HepG2 (cell line): ENCODE results near the gene TP73. TPM values are rescaled to one million over a fixed set of nuclear protein-coding genes. Genes with fewer than 3 reads are reported as not detected.

ENCODE experiments used
- ATAC-seq: fragments of 200-7000 bp; cut with Tn5 transposase; 3 replicates; pipeline ENCODE4 v1.9.1; 2020; ENCODE audit warnings: mild to moderate bottlenecking, moderate library complexity
- BruUV-seq: library from RNA; stranded (reverse); fragments of 400-500 nt; replicated peaks from 2 replicates; lab custom pipeline; 2021; lab: Mats Ljungman, UMichigan
- CTCF ChIA-PET: fragments of 300-600 bp; formaldehyde crosslinking; extraction: SDS; loops from one replicate; lab custom pipeline; 2021; ENCODE audit warnings: low total read pairs, inconsistent platforms, low intra/inter-chr PET ratio; lab: Yijun Ruan, JAX
- POLR2A ChIA-PET: fragments of 350-600 bp; sonication (Branson Sonifier 250); formaldehyde crosslinking; loops from one replicate; lab custom pipeline; 2020; ENCODE audit warnings: antibody characterized with exemption, inconsistent platforms; lab: Yijun Ruan, JAX
- DNase-seq: peaks from one replicate; pipeline ENCODE4 v3.0.0-alpha.2; 2015; ENCODE audit warnings: low spot score
- FAIRE-seq: peaks from 3 replicates; lab custom pipeline; 2011; peaks lifted over from hg19 to GRCh38; lab: Jason Lieb, UNC
- H2AFZ ChIP-seq: one replicate; pipeline ENCODE4 v1.6.1; 2011; ENCODE audit warnings: low read length, inconsistent platforms
- H3K27ac ChIP-seq: fragments of 300-600 bp; 3 replicates; pipeline ENCODE4 v1.8.0; 2011; ENCODE audit warnings: mixed run types, mild to moderate bottlenecking, mixed read lengths, low read length, inconsistent platforms; ENCODE audit not compliant: insufficient read depth; ENCODE audit errors: extremely low read length
- H3K27me3 ChIP-seq, 2 experiments: fragments of 200-600 bp in 1 of 2; 2 replicates in 1 of 2; 3 replicates in 1 of 2; pipeline versions ENCODE4 v1.6.0 to v1.8.0; 2011; ENCODE audit warnings: low read length in 2 of 2, mild to moderate bottlenecking in 2 of 2, moderate library complexity in 2 of 2, inconsistent platforms in 1 of 2; ENCODE audit not compliant: insufficient read depth in 2 of 2, control insufficient read depth in 1 of 2
- H3K36me3 ChIP-seq, 2 experiments: fragments of 200-600 bp in 1 of 2; replicated peaks in 1 of 2; 2 replicates in 1 of 2; 3 replicates in 1 of 2; pipeline versions ENCODE4 v1.5.1 to v1.8.0; 2011; ENCODE audit warnings: low read length in 2 of 2, inconsistent platforms in 1 of 2; ENCODE audit not compliant: insufficient read depth in 2 of 2, control insufficient read depth in 1 of 2
- H3K4me1 ChIP-seq: 2 replicates; pipeline ENCODE4 v1.5.1; 2012; ENCODE audit warnings: low read length, inconsistent platforms; ENCODE audit not compliant: insufficient read depth
- H3K4me2 ChIP-seq: 2 replicates; pipeline ENCODE4 v1.6.0; 2011; ENCODE audit warnings: low read depth, low read length, inconsistent platforms
- H3K4me3 ChIP-seq, 3 experiments: fragments of 200-600 bp in 1 of 3; sonication (generic), shearing (Covaris generic) in 1 of 3; replicated peaks in 1 of 3; 2 replicates each; pipeline ENCODE4 v1.5.1; 2011 to 2016; ENCODE audit warnings: low read length in 3 of 3, inconsistent platforms in 2 of 3, low read depth in 2 of 3, mild to moderate bottlenecking in 2 of 3, control low read depth in 1 of 3, mixed read lengths in 1 of 3; ENCODE audit not compliant: insufficient read depth in 1 of 3
- H3K79me2 ChIP-seq: one replicate; pipeline ENCODE4 v1.6.1; 2011; ENCODE audit warnings: low read length, inconsistent platforms; ENCODE audit not compliant: insufficient read depth
- H3K9ac ChIP-seq: 2 replicates; pipeline ENCODE4 v1.6.0; 2011; ENCODE audit warnings: mild to moderate bottlenecking, low read depth, low read length, inconsistent platforms; ENCODE audit not compliant: insufficient read depth
- H3K9me3 ChIP-seq: 2 replicates; pipeline ENCODE4 v1.5.1; 2012; ENCODE audit warnings: mild to moderate bottlenecking, low read length
- H4K20me1 ChIP-seq: 2 replicates; pipeline ENCODE4 v1.6.0; 2011; ENCODE audit warnings: inconsistent platforms, mild to moderate bottlenecking, low read length, moderate library complexity; ENCODE audit not compliant: insufficient read depth
- HNF1A ChIP-seq, 2 experiments: sonication (generic) in 1 of 2; formaldehyde crosslinking in 1 of 2; IDR thresholded peaks; 2 replicates each; pipeline versions ENCODE4 v1.4.0 to v1.6.1; 2016 to 2020; ENCODE audit warnings: borderline replicate concordance in 1 of 2, low read depth in 1 of 2, mild to moderate bottlenecking in 1 of 2, missing genetic modification reagents in 1 of 2
- HNRNPUL1 ChIP-seq: fragments of 200-400 bp; formaldehyde crosslinking; IDR thresholded peaks from 2 replicates; pipeline ENCODE4 v1.6.1; 2017; ENCODE audit warnings: low read depth, mild to moderate bottlenecking, low read length, moderate library complexity
- MXD4 ChIP-seq: IDR thresholded peaks from 2 replicates; pipeline ENCODE4 v1.6.1; 2016; ENCODE audit warnings: mild to moderate bottlenecking, missing biosample characterization, missing genetic modification reagents
- ZBTB21 ChIP-seq: sonication (generic); formaldehyde crosslinking; IDR thresholded peaks from 2 replicates; pipeline ENCODE4 v1.4.0; 2020; ENCODE audit warnings: missing genetic modification reagents
- ZNF292 ChIP-seq: sonication (generic); formaldehyde crosslinking; IDR thresholded peaks from 2 replicates; pipeline ENCODE4 v1.8.1; 2022; ENCODE audit warnings: mild to moderate bottlenecking, low read depth, missing genetic modification reagents, borderline replicate concordance
- ZNF30 ChIP-seq: sonication (generic); formaldehyde crosslinking; IDR thresholded peaks from 2 replicates; pipeline ENCODE4 v1.5.0; 2020; ENCODE audit warnings: mild to moderate bottlenecking, missing genetic modification reagents
- ZNF430 ChIP-seq: sonication (generic); formaldehyde crosslinking; IDR thresholded peaks from 2 replicates; pipeline ENCODE4 v1.9.0; 2021; ENCODE audit warnings: mild to moderate bottlenecking, missing genetic modification reagents
- ZNF432 ChIP-seq: sonication (generic); formaldehyde crosslinking; IDR thresholded peaks from 2 replicates; pipeline ENCODE4 v1.5.0; 2020; ENCODE audit warnings: missing genetic modification reagents, mild to moderate bottlenecking, borderline replicate concordance
- ZNF597 ChIP-seq: sonication (generic); formaldehyde crosslinking; IDR thresholded peaks from 2 replicates; pipeline ENCODE4 v1.5.0; 2020; ENCODE audit warnings: missing genetic modification reagents
- WGBS: methylation state at CpG from one replicate; pipeline ENCODE4 v1.1.6; 2017; ENCODE audit warnings: low lambda C conversion rate; 5-methylcytosine and 5-hydroxymethylcytosine counted together
- in situ Hi-C: cut with HindIII; loops from 2 replicates; pipeline ENCODE4 v1.10.0; 2017; ENCODE audit warnings: low pct_unique_long_range_greater_than_20kb; ENCODE audit not compliant: extremely low pct_ligation_motif_present
- intact Hi-C: fragments of 100-400 bp; cut with micrococcal nuclease; formaldehyde crosslinking; loops from one replicate; pipeline ENCODE4 v1.10.0; 2022; ENCODE audit not compliant: unreplicated experiment
- polyA plus RNA-seq, 8 experiments: library from polyadenylated mRNA; depleted of rRNA in 3 of 8; stranded (reverse) in 7 of 8; unstranded in 1 of 8; fragments of >200 nt; fragmentation: Illumina TruSeq in 4 of 8; extraction: Trizol in 4 of 8; gene quantifications; 2 replicates each; pipeline versions ENCODE4 v1.2.1 to v1.2.3, GENCODE V29; 2011 to 2016; ENCODE audit warnings: low read depth in 4 of 8, missing spikeins in 1 of 8, mixed read lengths in 1 of 8; ENCODE audit not compliant: insufficient read depth in 1 of 8
- total RNA-seq, 5 experiments: library from RNA; depleted of rRNA; stranded (reverse); fragments of >200 nt; fragmentation: Illumina TruSeq; extraction: Trizol; gene quantifications; 2 replicates each; pipeline ENCODE4 v1.2.3, GENCODE V29; 2016; ENCODE audit warnings: low read depth in 1 of 5
- TF ChIP-seq, protein P1 (sequence below): sonication (generic); formaldehyde crosslinking; IDR thresholded peaks from 2 replicates; pipeline ENCODE4 v1.5.0; 2020; ENCODE audit warnings: mild to moderate bottlenecking, missing genetic modification reagents, moderate library complexity
- TF ChIP-seq, protein P2 (sequence below): sonication (generic); formaldehyde crosslinking; IDR thresholded peaks from 2 replicates; pipeline ENCODE4 v1.4.0; 2020; ENCODE audit warnings: low read depth, mild to moderate bottlenecking, missing genetic modification reagents

TP73 gene
- total and polyA plus RNA-seq, 2 of the 13 experiments (the other 11 are each of a cell fraction or from before 2014, with no cell fraction given): 0.49 to 1.1 TPM

- TF ChIP-seq, protein P1, sequence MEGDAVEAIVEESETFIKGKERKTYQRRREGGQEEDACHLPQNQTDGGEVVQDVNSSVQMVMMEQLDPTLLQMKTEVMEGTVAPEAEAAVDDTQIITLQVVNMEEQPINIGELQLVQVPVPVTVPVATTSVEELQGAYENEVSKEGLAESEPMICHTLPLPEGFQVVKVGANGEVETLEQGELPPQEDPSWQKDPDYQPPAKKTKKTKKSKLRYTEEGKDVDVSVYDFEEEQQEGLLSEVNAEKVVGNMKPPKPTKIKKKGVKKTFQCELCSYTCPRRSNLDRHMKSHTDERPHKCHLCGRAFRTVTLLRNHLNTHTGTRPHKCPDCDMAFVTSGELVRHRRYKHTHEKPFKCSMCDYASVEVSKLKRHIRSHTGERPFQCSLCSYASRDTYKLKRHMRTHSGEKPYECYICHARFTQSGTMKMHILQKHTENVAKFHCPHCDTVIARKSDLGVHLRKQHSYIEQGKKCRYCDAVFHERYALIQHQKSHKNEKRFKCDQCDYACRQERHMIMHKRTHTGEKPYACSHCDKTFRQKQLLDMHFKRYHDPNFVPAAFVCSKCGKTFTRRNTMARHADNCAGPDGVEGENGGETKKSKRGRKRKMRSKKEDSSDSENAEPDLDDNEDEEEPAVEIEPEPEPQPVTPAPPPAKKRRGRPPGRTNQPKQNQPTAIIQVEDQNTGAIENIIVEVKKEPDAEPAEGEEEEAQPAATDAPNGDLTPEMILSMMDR (CRISPR knock-in tag): no peak
Observed at GRCh38 chr1:3677484-3677883, 25.2 kb downstream of the TP73 start (continued).

- FAIRE-seq (no peak), DNase-seq (no peak), ATAC-seq (no peak)
- H3K9me3 ChIP-seq: no peaks in the 10 kb centered on the region
- in situ Hi-C loops (no loop called here), intact Hi-C loops (no loop called here)
- no peak overlapping the region for H2AFZ ChIP-seq
- no peak overlapping the region for H3K4me3 ChIP-seq
- H3K79me2 ChIP-seq: no peaks in the 10 kb centered on the region
- H3K4me1 ChIP-seq: no peaks in the 10 kb centered on the region
- CTCF ChIA-PET: no interaction called here
- H3K36me3 ChIP-seq: no peaks in the 10 kb centered on the region
- POLR2A ChIA-PET: no interaction called here
- H4K20me1 ChIP-seq: no peaks in the 10 kb centered on the region
- H3K4me2 ChIP-seq: no peak overlapping the region
- WGBS: 85% methylated on average over 7 of the region's 21 CpGs
- no peaks in the 10 kb centered on the region; a peak in 1 of 5 replicates for H3K27me3 ChIP-seq
- H3K27ac ChIP-seq: no peak overlapping the region
- H3K9ac ChIP-seq: no peak overlapping the region
- BruUV-seq: no TSS peak
- TF ChIP-seq, protein P2, sequence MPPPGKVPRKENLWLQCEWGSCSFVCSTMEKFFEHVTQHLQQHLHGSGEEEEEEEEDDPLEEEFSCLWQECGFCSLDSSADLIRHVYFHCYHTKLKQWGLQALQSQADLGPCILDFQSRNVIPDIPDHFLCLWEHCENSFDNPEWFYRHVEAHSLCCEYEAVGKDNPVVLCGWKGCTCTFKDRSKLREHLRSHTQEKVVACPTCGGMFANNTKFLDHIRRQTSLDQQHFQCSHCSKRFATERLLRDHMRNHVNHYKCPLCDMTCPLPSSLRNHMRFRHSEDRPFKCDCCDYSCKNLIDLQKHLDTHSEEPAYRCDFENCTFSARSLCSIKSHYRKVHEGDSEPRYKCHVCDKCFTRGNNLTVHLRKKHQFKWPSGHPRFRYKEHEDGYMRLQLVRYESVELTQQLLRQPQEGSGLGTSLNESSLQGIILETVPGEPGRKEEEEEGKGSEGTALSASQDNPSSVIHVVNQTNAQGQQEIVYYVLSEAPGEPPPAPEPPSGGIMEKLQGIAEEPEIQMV: no peak
- TF ChIP-seq HNRNPUL1 (no peak), ZNF432 (CRISPR knock-in tag) (no peak), ZNF30 (CRISPR knock-in tag) (no peak), HNF1A (IDR thresholded peaks at IDR 0.05; ENCODE audit: low read depth) (no peak), HNF1A (CRISPR knock-in tag; IDR thresholded peaks at IDR 0.05; ENCODE audit: borderline replicate concordance) (no peak), ZBTB21 (CRISPR knock-in tag) (no peak), ZNF430 (CRISPR knock-in tag) (no peak), ZNF292 (CRISPR knock-in tag) (no peak), ZNF597 (CRISPR knock-in tag) (no peak), MXD4 (CRISPR knock-in tag) (no peak)
Observed at GRCh38 chr1:3678361-3679097, 26.2 kb downstream of the TP73 start.
